ENCODE results near the gene TFIP11.

The TFIP11 gene

GRCh38 chr22:26502688-26503561 is 9.3 kb downstream of the TFIP11 start:
- DNase-seq = peak; percentile 16 to 44

- no peak for DNase-seq
Observed at GRCh38 chr22:26501996-26502395, 10.3 kb downstream of the TFIP11 start.

- no peak for DNase-seq
Observed at GRCh38 chr22:26499188-26499703, 13.0 kb downstream of the TFIP11 start.

GRCh38 chr22:26496456-26496855 is 15.8 kb downstream of the TFIP11 start:
- no peak for DNase-seq

GRCh38 chr22:26494506-26494905 is 17.8 kb downstream of the TFIP11 start:
- DNase-seq = no peak

- DNase-seq = no peak
Observed at GRCh38 chr22:26492220-26492619, 20.1 kb downstream of the TFIP11 start.

GRCh38 chr22:26489447-26490036 is 22.7 kb downstream of the TFIP11 start:
- no peak for DNase-seq

GRCh38 chr22:26487996-26488395 is 24.3 kb downstream of the TFIP11 start:
- no peak for DNase-seq

GRCh38 chr22:26486394-26486793 is 25.9 kb downstream of the TFIP11 start:
- no peak for DNase-seq

GRCh38 chr22:26485806-26486390 is 26.4 kb downstream of the TFIP11 start:
- no peak for DNase-seq

- DNase-seq = no peak
Observed at GRCh38 chr22:26485013-26485412, 27.3 kb downstream of the TFIP11 start.

GRCh38 chr22:26484360-26484706 is 27.9 kb downstream of the TFIP11 start:
- no peak for DNase-seq

- peak; percentile 40 to 91 for DNase-seq
Observed at GRCh38 chr22:26483439-26484359, 28.6 kb downstream of the TFIP11 start, which contains the start of the genes HPS4 and SRRD. Gene HPS4, minus strand, starts transcription at chr22:26483783. Its CDS starts 2,021 bp downstream, at chr22:26481762. Gene SRRD, plus strand, starts transcription at chr22:26483877. Its CDS starts 14 bp downstream, at chr22:26483891.

GRCh38 chr22:26483043-26483438 is 29.2 kb downstream of the TFIP11 start:
- DNase-seq = no peak

GRCh38 chr22:26482161-26482560 is 30.1 kb downstream of the TFIP11 start:
- no peak for DNase-seq

GRCh38 chr22:26481694-26482093 is 30.6 kb downstream of the TFIP11 start:
- no peak for DNase-seq

GRCh38 chr22:26481112-26481693 is 31.1 kb downstream of the TFIP11 start:
- DNase-seq = no peak

- no peak for DNase-seq
Observed at GRCh38 chr22:26480611-26480932, 31.7 kb downstream of the TFIP11 start.

- peak in 1 of 2 experiments; percentile 36 for DNase-seq
Observed at GRCh38 chr22:26479792-26480610, 32.3 kb downstream of the TFIP11 start.

- DNase-seq = peak; percentile 32 to 39
Observed at GRCh38 chr22:26479043-26479791, 33.1 kb downstream of the TFIP11 start.

GRCh38 chr22:26477341-26477731 is 34.9 kb downstream of the TFIP11 start:
- DNase-seq = no peak
